A673 (cell line): ENCODE data around the gene SLC1A1. TPM values are rescaled to one million over a fixed set of nuclear protein-coding genes. Genes with fewer than 3 reads are reported as not detected.

ENCODE experiments used
- BruUV-seq: library from RNA; stranded (reverse); fragments of 400-500 nt; replicated peaks from 2 replicates; lab custom pipeline; 2021; lab: Mats Ljungman, UMichigan
- CTCF ChIA-PET: fragments of 300-600 bp; sonication (Branson Sonifier 250); formaldehyde crosslinking; loops from one replicate; lab custom pipeline; 2022; ENCODE audit warnings: antibody characterized with exemption; lab: Charles Lee
- POLR2A ChIA-PET: fragments of 300-600 bp; sonication (Branson Sonifier 250); formaldehyde crosslinking; loops from one replicate; lab custom pipeline; 2022; ENCODE audit warnings: antibody characterized with exemption; ENCODE audit not compliant: low non-redundant PET; lab: Charles Lee
- DNase-seq: peaks from one replicate; pipeline ENCODE4 v3.0.0-alpha.2; 2015; ENCODE audit warnings: low spot score
- H3K27ac ChIP-seq: fragments of 200-600 bp; sonication (generic); 2 replicates; pipeline ENCODE4 v1.5.1; 2016; ENCODE audit warnings: mixed run types, low read depth, mild to moderate bottlenecking, mixed read lengths, antibody characterized with exemption, low read length; ENCODE audit not compliant: poor library complexity, severe bottlenecking
- H3K27me3 ChIP-seq: fragments of 200-600 bp; sonication (generic); replicated peaks from 2 replicates; pipeline ENCODE4 v1.6.1; 2017; ENCODE audit warnings: mixed run types, low read depth, mild to moderate bottlenecking, mixed read lengths, antibody characterized with exemption, low read length; ENCODE audit not compliant: insufficient read depth, poor library complexity
- H3K36me3 ChIP-seq: fragments of 200-600 bp; sonication (generic); 2 replicates; pipeline ENCODE4 v1.6.1; 2016; ENCODE audit warnings: mixed run types, mild to moderate bottlenecking, mixed read lengths, antibody characterized with exemption, low read length; ENCODE audit not compliant: insufficient read depth, poor library complexity, severe bottlenecking
- H3K4me1 ChIP-seq: fragments of 200-600 bp; sonication (generic); 2 replicates; pipeline ENCODE4 v1.6.1; 2017; ENCODE audit warnings: mixed run types, mild to moderate bottlenecking, mixed read lengths, antibody characterized with exemption, low read length; ENCODE audit not compliant: insufficient read depth, poor library complexity, severe bottlenecking
- H3K4me3 ChIP-seq: fragments of 200-600 bp; sonication (generic); 2 replicates; pipeline ENCODE4 v1.5.1; 2016; ENCODE audit warnings: low read depth, mixed run types, mild to moderate bottlenecking, mixed read lengths, low read length; ENCODE audit not compliant: poor library complexity, severe bottlenecking
- H3K9me3 ChIP-seq: fragments of 200-600 bp; sonication (generic); 2 replicates; pipeline ENCODE4 v1.6.1; 2016; ENCODE audit warnings: mixed run types, low read depth, mild to moderate bottlenecking, mixed read lengths, antibody characterized with exemption, low read length; ENCODE audit not compliant: poor library complexity, severe bottlenecking
- EZH2 ChIP-seq: fragments of 200-600 bp; sonication (generic); IDR thresholded peaks from 2 replicates; pipeline ENCODE4 v1.6.1; 2017; ENCODE audit warnings: borderline replicate concordance, low read depth, mild to moderate bottlenecking, mixed read lengths, antibody characterized with exemption, low read length; ENCODE audit not compliant: poor library complexity, severe bottlenecking
- intact Hi-C: fragments of 100-400 bp; cut with micrococcal nuclease; formaldehyde crosslinking; loops from one replicate; pipeline ENCODE4 v1.10.0; 2022; ENCODE audit not compliant: unreplicated experiment
- total RNA-seq: library from RNA; stranded (reverse); gene quantifications from 2 replicates; pipeline ENCODE4 v1.2.3, GENCODE V29; 2021
- TF ChIP-seq, protein P1 (sequence below): fragments of 300-800, 200-600 bp; sonication (generic); conservative IDR thresholded peaks from 2 replicates; pipeline ENCODE4 v1.5.1; 2017; ENCODE audit warnings: low read depth, mild to moderate bottlenecking, antibody characterized with exemption, low read length, moderate library complexity, mixed read lengths

Gene SLC1A1
- total RNA-seq, 1 experiment from 2014 or later, result 8.7 TPM

DNA sequence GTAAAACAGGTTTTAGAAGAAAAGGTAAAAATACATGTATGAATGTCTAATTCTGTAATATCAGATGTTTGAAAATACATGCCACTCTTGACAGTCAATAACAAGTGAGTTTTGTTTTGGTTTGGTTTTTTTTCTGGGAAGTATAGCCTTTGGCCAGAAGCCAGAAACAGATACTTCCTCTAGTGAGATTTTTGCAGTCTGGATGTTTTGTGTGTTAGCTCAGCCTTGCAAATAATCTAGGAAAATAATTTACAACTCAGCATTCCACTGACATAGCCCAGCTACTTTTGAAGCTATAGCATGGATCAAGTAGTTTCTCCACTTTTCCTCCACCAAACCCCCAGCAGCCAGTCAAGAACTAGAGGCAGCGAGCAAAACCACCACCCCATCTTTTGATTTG is 56.7 kb downstream of the SLC1A1 start:
- TF ChIP-seq, protein P1, sequence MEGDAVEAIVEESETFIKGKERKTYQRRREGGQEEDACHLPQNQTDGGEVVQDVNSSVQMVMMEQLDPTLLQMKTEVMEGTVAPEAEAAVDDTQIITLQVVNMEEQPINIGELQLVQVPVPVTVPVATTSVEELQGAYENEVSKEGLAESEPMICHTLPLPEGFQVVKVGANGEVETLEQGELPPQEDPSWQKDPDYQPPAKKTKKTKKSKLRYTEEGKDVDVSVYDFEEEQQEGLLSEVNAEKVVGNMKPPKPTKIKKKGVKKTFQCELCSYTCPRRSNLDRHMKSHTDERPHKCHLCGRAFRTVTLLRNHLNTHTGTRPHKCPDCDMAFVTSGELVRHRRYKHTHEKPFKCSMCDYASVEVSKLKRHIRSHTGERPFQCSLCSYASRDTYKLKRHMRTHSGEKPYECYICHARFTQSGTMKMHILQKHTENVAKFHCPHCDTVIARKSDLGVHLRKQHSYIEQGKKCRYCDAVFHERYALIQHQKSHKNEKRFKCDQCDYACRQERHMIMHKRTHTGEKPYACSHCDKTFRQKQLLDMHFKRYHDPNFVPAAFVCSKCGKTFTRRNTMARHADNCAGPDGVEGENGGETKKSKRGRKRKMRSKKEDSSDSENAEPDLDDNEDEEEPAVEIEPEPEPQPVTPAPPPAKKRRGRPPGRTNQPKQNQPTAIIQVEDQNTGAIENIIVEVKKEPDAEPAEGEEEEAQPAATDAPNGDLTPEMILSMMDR, result no peak
- no peak for TF ChIP-seq EZH2
- H3K9me3 ChIP-seq, result no peaks in the 10 kb centered on the region
- intact Hi-C loops, result no loop called here
- CTCF ChIA-PET, result no interaction called here
- H3K36me3 ChIP-seq, result no peaks in the 10 kb centered on the region
- BruUV-seq, result no TSS peak
- no peak overlapping the region for H3K27ac ChIP-seq
- POLR2A ChIA-PET, result no interaction called here
- H3K4me1 ChIP-seq, result peaks cover 30% of the 10 kb centered on the region
- H3K27me3 ChIP-seq, result no peaks in the 10 kb centered on the region
- no peak overlapping the region for H3K4me3 ChIP-seq
- peak; percentile 26 for DNase-seq

DNA sequence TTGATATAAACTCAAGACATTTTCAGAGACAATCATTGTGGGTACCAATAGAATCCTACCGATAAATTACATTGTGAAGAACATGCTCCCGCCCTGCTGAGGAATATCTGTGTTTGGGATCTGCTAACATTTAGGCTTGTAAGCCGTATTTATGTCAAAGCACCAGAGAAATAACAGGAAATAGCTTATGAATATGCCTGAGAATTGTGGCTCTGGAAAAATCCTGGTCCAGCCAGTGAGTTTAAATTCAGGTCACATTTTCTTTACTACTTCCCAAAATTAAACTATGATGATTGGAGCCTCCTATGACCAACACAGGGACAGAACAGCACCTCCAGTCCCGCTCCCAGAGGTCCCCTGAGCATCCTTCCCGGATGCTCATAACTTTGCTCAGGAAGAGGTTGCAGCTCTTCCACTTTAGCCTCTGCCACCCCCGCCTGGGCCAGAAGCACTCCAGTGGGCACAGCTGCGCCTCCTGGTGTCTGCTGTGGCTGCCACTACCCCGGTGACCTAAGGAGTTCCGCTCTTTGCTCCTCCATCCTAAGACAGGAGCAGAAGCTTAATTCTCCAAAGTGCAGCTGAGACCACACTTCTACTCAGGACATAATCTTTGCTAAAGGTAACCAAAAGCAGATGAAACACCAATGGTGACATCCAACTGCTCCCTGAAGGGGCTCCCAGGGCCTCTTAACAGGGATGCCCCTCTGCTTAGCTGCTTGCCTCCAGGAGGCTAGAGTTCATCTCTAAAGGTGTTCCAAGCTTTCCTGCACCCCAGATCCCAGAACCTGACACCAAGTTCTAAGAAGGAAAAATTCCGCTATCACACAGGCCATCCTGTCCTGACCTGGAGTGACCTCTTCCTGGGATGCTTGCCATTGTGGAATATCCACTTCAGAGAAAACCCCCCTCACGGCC is 58.8 kb downstream of the SLC1A1 start:
- Histone ChIP-seq H3K27me3 (no peaks in the 10 kb centered on the region), H3K27ac (no peak overlapping the region), H3K4me1 (peaks cover 21% of the 10 kb centered on the region), H3K36me3 (no peaks in the 10 kb centered on the region), H3K9me3 (no peaks in the 10 kb centered on the region), H3K4me3 (no peak overlapping the region)
- TF ChIP-seq, protein P1, result peak; percentile 54
- no peak for TF ChIP-seq EZH2
- BruUV-seq, result no TSS peak
- ChIA-PET POLR2A (interaction anchor here (0.6 kb wide), 1 partner anchor 112 kb away, joined by 4 read pairs; no protein-coding TSS in a partner anchor), CTCF (no interaction called here)
- intact Hi-C loops, result no loop called here
- DNase-seq, result peak; percentile 43

DNA sequence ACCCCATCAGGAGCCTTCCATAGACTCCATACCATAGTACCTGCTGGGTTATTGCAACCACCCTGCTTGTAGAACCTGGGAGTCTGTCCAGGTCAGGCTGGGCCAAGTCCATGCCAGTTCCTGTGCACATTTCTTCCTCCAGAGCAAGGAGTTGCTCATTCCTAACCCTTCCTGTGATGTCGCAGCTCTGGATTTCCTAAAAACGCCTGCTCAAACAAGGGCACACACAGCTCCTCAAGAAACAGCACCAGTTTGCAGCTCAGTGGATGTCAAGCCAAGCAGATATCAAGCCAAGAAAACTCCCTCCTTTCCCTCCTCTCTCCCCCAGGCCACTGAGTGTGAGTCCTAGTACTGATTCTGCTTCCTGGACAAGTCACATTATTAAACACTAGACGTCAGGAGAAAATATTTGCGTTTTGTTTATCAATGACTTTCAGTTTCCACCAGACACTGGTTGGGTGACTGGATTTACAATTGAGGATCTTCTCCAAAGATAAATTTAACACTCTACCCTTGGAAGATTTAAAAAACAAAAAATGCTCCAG is 59.6 kb downstream of the SLC1A1 start:
- DNase-seq, result no peak
- TF ChIP-seq, protein P1, result no peak
- TF ChIP-seq EZH2, result no peak
- H3K4me1 ChIP-seq, result peaks cover 21% of the 10 kb centered on the region
- no peaks in the 10 kb centered on the region for H3K36me3 ChIP-seq
- BruUV-seq, result no TSS peak
- H3K27ac ChIP-seq, result no peak overlapping the region
- H3K9me3 ChIP-seq, result no peaks in the 10 kb centered on the region
- ChIA-PET POLR2A (no interaction called here), CTCF (no interaction called here)
- H3K4me3 ChIP-seq, result no peak overlapping the region
- intact Hi-C loops, result no loop called here
- no peaks in the 10 kb centered on the region for H3K27me3 ChIP-seq
